GM21619 (cell line): ENCODE results near the gene PPP2R3B.
"Not testable (repeated sequence)": the region's sequence is repeated elsewhere in the genome, so short reads cannot be mapped to it uniquely, and the experiment has no call there.

ENCODE experiments used
- ATAC-seq: cut with Tn5 transposase; IDR thresholded peaks from one replicate; pipeline ENCODE4 v1.9.1; 2021; ENCODE audit not compliant: unreplicated experiment

PPP2R3B gene, protein sequence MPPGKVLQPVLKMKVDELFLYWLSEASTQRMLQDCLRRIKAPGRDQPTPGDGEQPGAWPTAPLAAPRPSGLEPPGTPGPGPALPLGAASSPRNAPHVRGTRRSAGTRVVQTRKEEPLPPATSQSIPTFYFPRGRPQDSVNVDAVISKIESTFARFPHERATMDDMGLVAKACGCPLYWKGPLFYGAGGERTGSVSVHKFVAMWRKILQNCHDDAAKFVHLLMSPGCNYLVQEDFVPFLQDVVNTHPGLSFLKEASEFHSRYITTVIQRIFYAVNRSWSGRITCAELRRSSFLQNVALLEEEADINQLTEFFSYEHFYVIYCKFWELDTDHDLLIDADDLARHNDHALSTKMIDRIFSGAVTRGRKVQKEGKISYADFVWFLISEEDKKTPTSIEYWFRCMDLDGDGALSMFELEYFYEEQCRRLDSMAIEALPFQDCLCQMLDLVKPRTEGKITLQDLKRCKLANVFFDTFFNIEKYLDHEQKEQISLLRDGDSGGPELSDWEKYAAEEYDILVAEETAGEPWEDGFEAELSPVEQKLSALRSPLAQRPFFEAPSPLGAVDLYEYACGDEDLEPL

DNA sequence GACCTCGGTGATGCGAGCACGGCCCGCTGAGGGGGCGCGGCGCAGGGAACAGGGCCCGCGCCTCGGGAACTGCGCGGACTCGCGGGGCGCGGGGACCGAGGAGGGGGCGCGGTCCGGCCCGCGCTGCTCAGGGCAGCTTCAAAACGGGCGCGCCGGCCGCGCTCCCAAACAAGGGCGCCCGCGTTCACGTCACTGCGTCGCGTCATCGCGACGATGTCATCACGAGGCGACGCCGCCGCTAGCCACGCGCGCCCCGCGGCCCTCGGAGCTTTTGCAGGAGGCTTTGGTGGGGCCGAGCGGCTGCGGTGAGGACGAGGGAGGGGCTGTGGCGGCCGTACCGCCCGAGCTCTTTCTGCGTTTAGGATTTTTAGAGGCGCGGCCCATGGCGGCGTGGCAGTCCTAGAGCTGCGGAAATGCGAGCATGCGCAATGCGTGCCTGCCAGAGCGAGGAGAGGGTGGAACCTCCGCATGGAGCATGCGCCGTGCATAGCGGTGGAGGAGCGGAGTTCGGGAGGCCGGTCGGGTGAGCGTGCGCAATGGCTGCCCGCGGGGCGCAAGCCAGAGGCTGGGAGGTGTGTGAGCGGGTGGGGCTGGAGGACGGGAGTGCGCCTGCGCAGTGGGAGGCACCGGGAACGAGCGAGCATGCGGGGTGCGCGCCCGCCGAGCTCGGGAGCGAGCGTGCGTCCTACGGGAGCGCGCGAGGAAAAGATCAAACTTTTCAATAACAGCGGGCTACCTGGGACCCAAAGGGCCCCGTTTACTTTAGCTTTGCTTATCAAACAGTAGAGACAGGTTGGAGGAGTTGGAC, at the start of gene PPP2R3B:
TSS of gene PPP2R3B (minus strand) at position 140 of the 808 bp plus-strand sequence. CDS start 216 bp downstream, outside the sequence.
- peak; percentile 95 for ATAC-seq

DNA sequence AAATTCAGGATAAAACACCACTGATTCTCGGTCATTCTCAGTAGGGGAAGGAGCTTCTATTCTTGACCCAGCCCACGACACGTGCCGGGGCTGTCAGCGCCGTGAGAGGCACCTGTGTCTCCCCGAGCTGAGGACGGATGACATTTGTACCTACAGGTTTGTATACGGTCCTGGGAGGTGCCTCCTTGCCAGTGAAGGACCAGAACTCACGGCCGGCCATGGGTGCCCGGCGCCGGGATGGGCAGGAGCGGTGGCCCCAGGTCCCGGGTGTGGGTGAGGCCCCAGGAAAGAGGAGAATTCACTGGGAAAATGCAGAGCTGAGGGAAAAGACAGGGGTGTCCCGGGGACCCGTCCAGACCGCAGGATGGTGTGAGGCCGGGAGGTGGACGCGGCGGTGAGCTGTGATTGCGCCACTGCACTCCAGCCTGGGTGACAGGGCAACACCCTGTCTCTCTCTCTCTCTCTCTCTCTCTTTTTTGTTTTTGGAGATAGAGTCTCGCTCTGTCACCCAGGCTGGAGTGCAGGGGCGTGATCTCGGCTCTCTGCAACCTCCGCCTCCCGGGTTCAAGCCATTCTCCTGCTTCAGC, 48.9 kb upstream of the PPP2R3B start:
- no peak for ATAC-seq

DNA sequence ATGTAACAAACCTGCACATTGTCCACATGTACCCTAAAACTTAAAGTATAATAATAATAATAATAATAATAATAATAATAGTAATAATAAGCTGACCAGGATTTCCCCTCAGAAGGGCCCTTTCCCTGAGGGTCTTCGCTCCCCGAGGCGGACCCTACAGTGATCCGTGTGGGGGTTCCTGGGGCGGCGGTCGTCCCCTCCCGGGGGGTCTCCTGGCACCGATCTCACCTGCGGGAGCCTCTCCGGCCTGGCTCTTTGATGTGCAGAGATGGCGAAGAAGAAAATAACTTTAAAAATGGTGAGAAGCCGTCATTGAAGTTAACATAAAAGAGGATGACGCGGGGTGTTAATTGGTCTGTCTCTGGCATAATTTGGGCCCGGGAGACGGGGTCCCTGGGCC, 48.2 kb upstream of the PPP2R3B start:
- no peak for ATAC-seq

DNA sequence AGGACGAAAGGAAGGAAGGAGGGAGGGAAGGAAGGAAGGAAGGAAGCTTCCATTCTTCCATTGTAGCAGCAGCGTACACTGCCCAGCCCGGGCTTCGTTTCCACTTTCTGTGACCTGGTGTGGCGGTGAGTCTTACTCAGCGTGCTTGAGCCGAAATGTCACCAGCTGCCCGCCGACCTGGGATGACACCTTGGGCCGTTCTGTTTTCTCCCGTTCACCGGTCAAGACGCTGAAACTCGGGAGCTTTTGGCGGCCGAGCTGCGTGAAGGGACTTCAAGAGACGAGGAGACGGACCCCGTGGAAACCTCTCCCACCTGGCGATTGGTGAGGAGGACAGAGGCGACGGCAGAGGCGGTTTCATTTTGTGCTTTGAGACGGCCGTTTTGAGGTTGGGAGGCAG, 47.1 kb upstream of the PPP2R3B start:
- ATAC-seq = no peak

DNA sequence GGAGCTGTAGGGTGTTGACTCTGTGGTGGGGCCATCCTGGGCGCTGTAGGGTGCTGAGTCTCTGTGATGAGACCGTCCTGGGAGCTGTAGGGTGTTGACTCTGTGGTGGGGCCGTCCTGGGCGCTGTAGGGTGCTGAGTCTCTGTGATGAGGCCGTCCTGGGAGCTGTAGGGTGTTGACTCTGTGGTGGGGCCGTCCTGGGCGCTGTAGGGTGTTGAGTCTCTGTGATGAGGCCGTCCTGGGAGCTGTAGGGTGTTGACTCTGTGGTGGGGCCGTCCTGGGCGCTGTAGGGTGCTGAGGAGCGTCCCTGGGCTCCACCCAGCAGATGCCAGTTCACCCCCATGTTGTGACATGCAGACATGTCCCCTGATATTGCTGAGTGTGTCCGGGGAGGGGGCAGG, 46.0 kb upstream of the PPP2R3B start:
- ATAC-seq = not testable (repeated sequence)

DNA sequence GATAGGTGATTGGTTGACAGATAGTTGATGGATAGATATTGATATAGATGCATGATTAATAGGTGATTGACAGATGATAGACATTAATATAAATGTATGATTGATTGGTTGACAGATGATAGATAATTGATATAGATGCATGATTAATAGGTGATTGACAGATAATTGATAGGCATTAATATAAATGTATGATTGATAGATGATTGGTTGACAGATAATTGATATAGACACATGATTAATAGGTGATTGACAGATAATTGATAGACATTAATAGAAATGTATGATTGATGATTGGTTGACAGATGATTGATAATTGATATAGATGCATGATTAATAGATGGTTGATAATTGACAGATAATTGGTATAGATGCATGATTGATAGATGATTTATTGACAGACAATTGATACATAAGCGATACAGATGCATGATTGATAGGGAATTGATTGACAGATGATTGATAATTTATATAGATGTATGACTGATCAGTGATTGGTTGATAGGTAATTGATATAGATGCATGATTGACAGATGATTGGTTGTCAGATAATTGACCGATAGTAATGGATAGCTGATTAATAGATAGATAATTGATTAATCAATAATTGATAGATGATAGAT, 44.9 kb upstream of the PPP2R3B start:
- no peak for ATAC-seq

DNA sequence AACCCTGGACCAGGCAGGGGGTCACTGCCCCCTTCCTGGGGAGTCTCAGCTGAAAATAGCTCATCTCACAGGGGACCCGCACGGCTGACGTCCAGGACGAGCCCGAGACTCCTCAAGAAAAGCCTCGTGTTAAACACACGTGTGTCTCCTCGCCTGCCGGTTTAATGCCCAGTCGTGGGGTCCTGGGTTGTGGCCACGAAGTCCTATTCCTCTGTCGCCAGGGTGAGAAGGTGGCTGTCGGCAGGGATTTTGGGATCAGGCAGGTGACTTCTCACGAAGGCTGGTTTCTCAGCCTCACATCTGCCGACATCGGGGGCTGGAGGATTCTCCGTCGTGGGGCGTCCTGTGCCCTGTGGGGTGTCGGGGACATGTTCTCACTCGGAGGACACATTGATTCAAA, 44.3 kb upstream of the PPP2R3B start:
- no peak for ATAC-seq

DNA sequence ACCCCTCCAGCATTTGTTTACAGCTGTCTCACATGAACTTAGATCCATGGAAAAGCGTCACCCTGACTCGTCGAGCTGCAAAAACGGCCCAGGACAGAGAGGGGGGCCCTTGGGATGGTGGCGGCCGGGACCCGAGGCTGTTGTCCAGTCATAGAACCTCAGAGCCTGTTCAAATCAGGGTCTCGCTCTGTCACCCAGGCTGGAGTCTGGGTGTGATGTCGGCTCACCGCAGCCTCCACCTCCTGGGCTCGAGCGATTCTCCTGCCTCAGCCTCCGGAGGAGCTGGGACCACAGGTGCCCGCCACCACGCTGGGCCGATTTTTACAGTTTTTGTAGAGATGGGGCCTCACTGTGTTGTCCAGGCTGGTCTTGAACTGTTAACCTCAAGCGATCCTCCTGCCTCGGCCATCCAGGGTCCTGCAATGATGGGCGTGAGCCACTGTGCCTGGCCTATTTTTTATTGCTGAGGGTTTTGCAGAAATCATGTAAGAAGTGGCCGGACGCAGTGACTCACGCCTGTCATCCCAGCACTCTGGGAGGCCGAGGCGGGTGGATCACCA, 42.6 kb upstream of the PPP2R3B start:
- ATAC-seq = no peak

DNA sequence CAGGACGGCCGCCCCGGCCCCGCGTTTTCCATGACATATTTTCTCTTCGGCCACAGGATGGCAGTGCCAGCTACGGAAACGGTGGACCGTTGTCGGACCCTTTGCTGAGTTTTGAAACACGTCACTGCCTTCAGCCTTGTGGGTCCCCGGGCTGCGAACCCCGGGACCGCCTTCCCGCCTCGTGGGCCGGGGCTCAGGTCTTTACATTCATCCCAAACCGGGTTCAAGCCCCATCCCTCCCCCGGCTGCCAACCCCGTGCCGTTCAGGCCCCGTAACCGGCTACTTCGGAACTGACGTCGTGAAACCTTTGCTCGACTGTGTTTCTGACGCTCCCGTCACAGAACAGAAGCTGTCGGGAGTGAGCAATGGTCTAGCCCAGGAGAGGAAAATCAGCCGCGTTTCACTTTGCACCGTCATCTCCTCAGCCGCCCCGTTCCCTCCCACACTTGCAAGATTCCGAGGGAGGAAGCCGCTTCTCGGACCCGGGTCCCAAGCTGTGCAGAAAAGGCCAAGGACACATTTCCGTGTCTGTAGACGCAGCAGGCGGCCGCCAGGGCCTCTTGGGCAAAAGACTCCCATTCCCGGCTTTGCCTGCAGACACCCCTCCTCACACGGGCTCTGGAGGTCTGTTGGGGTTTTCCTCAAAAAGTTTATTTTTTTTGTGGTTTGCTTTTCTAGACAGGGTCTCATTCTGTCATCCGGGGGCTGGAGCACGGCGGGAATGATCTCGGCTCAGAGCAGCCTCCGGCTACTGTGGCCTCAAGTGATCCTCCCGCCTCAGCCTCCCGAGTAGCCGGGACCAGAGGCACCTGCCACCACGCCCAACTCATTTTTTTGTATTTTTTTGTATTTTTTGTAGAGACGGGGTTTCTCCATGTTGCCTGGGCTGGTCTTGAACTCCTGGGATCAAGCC, 41.4 kb upstream of the PPP2R3B start:
- no peak for ATAC-seq

DNA sequence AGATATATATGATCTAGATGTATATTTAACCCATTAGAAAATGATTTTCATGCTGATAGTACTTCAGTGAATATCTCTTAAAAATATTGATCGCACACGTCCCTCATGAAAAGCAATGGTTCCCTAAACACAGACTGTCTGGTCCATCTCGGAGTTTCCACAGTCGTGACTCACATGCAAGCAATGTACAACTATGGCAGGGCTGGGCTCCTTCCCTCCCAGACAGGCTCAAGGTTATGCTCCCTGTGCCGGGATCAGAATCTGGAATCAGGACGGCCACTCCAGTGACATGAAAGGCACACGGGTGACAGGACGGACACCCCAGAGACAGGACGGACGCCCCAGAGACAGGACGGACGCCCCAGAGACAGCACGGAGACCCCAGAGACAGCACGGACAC, 40.2 kb upstream of the PPP2R3B start:
- no peak for ATAC-seq

DNA sequence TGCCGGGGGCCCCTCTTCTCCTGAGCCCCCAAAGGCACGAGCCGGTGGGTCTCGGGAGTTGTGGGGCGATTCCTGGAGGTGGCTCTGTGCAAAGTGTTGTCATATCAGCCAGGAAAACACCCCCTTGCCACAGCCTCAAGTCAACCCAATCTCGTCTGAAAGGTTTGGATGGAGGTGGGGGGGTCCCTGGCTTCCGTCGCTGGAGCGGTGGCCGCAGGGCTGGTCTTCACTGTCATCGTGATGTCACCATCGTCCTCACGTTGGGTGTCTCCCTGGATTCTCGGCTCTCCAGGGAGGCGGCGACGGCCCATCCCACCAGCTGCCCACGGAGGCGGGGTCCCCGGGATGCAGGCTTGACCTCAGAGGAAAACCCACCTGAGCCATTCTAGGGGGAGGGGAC, 38.3 kb upstream of the PPP2R3B start:
- ATAC-seq = no peak

DNA sequence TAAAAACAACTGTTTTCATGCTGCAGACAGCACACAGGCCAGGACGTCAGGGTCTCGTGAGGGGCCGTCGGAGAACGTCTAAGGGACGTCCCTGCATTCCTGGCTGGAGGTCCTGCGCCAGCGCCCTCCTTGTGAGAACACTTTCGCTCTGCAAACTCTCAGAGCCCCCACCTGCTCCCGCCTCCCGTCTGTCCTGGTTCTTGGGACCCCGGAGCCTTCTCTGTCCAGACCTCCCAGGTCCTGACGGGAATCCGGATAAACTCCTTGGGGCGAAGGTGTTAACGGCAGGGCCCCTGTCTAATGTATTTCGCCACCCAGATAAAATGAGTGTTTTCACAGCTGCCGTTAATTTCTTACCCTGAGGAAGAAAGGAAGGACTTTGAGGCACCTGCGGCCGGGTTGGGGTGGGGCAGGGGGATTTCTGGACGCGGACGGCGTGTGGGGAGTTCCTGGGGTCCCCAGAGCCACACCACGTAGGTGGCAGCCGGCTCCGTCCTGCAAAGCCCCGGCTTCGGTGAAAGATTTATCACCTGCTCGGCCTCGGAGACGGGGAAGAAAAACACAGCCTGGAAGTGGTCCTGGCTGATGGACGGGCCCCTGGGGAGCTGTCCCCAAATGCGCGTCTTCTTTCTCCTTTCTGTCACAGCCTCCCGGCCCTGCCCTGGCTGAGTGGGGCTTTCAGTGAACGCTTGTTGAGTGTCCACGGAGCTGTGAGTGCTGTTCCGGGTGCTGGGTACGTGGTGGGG, 35.1 kb upstream of the PPP2R3B start:
- ATAC-seq = no peak

DNA sequence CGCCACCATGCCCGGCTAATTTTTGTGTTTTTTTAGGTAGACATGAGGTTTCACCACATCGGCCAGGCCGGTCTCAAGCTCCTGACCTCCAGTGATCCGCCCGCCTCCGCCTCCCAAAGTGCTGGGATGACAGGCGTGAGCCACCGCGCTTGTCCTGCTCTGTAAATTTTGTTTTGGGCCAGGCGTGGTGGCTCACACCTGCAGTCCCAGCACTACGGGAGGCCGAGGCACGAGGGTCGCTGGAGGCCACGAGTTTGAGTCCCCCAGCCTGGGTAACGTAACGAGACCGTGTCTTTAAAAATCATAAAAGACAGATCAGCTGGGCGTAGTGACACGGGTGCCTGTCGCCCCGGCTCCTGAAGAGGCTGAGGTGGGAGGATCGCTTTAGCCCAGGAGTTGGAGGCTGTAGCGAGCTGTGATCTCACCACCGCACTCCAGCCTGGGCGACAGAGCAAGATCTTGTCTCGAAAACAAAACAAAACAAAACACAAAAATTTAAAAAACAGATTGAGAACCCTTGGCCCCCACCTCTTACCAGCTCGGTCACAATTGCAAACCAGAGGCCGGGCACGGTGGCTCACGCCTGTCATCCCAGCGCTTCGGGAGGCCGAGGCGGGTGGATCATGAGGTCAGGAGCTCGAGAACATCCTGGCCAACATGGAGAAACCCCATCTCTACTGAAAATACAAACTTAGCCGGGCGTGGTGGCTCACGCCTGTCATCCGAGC, 34.0 kb upstream of the PPP2R3B start:
- no peak for ATAC-seq

DNA sequence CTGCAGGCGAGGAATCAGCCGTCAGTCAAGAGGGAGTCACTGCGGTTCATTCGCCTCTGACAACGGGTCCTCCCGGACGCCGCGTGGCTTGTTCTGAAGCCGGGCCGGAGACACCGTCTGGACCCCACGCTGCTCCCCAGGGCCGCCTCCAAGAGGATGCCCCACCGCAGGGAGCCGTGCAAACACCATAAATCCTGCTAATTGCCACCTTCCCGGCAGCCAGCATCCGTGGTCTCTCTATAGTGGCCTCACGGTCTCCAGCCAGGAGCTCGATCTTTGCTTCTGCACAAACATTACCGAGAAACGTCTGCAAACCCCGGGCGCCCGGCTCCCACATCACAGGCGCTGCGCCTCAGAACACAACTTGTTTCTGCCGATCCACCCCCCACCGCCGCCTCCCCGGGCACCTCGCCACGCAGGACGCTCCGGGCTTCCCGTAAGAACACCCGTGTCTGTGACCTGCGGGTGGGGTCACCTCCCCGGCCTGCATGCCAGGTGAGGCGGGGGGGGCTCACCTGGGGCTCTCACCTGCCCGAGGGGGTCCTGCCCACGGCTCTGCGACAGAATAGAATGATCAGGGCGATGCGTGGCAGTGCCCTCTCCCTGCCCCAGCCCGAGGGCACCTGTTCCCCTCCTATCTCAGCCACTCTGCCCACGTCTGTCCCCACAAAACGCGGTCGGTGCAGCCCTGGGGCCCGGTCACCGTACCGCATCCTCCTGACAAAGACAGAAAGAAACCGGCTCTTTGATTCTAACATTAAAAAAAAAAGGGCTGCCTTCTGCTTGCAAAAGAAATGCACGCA, 32.4 kb upstream of the PPP2R3B start:
- ATAC-seq = no peak

DNA sequence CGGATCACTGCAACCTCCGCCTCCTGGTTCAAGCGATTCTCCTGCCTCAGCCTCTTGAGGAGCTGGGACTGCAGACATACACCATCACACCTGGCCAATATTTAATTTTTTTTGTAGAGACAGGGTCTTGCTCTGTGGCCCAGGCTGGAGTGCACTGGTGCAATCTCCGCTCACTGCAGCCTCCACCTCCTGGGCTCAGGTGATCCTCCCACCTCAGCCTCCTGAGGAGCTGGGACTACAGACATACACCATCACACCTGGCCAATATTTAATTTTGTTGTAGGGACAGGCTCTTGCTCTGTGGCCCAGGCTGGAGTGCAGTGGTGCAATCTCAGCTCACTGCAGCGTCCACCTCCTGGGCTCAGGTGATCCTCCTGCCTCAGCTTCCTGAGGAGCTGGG, 28.8 kb upstream of the PPP2R3B start:
- ATAC-seq = not testable (repeated sequence)

DNA sequence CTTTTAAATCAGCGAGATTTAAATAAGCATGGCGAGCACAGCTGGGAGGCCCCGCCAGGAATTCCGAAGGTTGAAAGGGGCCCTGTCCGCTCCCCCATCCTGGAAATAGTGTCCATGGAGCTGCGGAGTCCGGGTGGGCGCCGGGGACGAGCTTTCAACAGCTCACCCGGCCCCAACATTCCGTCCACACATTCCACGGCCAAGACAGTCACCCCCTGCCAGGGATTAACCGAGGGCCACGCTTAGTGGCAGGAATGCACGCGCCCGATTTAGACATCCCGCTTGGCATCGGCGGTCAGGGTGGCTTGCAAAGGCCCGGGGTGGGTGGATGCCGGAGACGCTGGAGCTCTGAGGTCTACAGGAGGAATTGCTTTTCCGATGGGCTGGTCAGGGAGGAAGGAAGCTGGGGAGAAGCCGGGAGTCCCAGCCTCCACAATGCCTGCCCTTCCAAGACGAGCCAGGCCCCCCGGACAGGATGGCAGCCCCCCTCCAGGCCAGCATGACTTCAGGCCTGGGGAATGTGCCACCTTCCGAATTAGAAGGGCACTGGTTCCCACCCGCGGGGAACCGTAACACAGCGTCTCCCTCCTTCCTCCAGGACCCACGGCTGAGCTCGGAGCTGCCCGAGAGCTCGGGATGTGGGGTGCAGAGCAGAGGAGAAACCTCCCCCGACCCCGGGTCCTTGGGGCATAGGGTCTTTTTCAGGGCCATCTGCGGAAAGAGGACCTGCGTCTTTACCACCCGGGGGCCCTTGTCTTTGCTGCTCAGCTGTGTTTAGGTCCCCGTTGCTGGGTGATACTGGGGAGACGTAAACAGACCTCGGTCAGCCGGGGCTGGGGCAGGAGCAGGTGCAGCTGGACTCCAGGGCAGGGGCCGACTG, 26.9 kb upstream of the PPP2R3B start:
- ATAC-seq = no peak

DNA sequence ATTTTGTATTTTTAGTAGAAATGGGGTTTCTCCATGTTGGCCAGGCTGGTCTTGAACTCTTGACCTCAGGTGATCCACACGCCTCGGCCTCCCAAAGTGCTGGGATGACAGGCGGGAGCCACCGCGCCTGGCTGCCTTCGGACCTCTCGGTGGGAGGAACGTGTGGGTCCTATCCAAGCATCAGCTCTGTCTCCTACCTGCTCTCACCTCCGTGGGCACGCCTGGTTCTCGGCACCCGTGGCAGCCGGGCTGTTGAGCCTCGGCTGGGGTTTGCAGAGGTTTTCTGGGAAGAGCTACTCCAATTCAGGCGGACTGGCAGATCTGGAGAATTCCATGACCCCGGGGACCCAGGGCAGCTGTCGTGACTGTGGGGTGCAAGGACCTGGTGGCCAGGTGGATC, 23.6 kb upstream of the PPP2R3B start:
- no peak for ATAC-seq
